PC-3 (cell line): ENCODE measurements around the gene PEX14.

Source experiments
- EZH2 ChIP-seq: fragments of 300-600 bp; sonication (generic); IDR thresholded peaks from one replicate; pipeline ENCODE4 v1.6.1; 2017; ENCODE audit warnings: antibody characterized with exemption, mild to moderate bottlenecking, low read length; ENCODE audit not compliant: unreplicated experiment
- TF ChIP-seq, protein P1 (sequence below): fragments of 300-600 bp; sonication (generic); conservative IDR thresholded peaks from 2 replicates; pipeline ENCODE4 v1.5.1; 2017; ENCODE audit warnings: antibody characterized with exemption, low read depth, mild to moderate bottlenecking, low read length

DNA sequence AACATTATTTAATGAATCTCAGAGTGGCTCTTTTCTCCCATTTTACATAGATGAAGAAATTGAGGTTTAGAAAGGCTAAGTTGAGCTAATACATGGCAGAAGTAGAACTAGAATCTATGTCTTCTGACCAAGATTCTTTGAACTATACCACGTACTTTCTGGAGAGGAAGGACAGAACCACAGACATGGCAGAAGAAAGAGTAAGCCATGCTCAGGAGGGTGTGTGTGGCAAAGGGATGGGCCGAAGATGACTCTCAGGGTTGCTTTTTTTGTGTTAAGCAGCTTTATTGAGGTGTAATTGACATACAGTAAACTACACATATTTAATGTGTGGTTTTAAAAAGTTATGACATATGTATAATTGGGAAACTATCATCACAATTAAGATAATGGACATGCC lies 69.5 kb downstream of the PEX14 start:
- TF ChIP-seq, protein P1, sequence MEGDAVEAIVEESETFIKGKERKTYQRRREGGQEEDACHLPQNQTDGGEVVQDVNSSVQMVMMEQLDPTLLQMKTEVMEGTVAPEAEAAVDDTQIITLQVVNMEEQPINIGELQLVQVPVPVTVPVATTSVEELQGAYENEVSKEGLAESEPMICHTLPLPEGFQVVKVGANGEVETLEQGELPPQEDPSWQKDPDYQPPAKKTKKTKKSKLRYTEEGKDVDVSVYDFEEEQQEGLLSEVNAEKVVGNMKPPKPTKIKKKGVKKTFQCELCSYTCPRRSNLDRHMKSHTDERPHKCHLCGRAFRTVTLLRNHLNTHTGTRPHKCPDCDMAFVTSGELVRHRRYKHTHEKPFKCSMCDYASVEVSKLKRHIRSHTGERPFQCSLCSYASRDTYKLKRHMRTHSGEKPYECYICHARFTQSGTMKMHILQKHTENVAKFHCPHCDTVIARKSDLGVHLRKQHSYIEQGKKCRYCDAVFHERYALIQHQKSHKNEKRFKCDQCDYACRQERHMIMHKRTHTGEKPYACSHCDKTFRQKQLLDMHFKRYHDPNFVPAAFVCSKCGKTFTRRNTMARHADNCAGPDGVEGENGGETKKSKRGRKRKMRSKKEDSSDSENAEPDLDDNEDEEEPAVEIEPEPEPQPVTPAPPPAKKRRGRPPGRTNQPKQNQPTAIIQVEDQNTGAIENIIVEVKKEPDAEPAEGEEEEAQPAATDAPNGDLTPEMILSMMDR: no peak
- no peak for TF ChIP-seq EZH2
